Hepatocyte (in vitro differentiated cells): Measurements from ENCODE around the gene GTF2F2. TPM values are rescaled to one million over a fixed set of nuclear protein-coding genes. Genes with fewer than 3 reads are reported as not detected.

Experiments used
- DNase-seq: peaks from one replicate; pipeline ENCODE4 v3.0.0-alpha.2; 2016; ENCODE audit warnings: low spot score
- H2AFZ ChIP-seq: fragments of 200-600 bp; sonication (generic); 2 replicates; pipeline ENCODE4 v1.6.0; 2016; ENCODE audit warnings: antibody characterized with exemption, mild to moderate bottlenecking
- H3K27ac ChIP-seq: fragments of 200-600 bp; sonication (generic); 2 replicates; pipeline ENCODE4 v1.5.1; 2016; ENCODE audit warnings: mild to moderate bottlenecking
- H3K27me3 ChIP-seq: fragments of 200-600 bp; sonication (generic); 2 replicates; pipeline ENCODE4 v1.6.1; 2016
- H3K36me3 ChIP-seq: fragments of 200-600 bp; sonication (generic); replicated peaks from 2 replicates; pipeline ENCODE4 v1.5.1; 2016; ENCODE audit warnings: low read depth; ENCODE audit not compliant: insufficient read depth
- H3K4me1 ChIP-seq: fragments of 200-600 bp; sonication (generic); 2 replicates; pipeline ENCODE4 v1.5.1; 2016; ENCODE audit warnings: mild to moderate bottlenecking, moderate library complexity; ENCODE audit not compliant: insufficient read depth
- H3K4me2 ChIP-seq: fragments of 200-600 bp; sonication (generic); 2 replicates; pipeline ENCODE4 v1.6.0; 2016
- H3K4me3 ChIP-seq: fragments of 200-600 bp; sonication (generic); 2 replicates; pipeline ENCODE4 v1.5.1; 2016; ENCODE audit warnings: mild to moderate bottlenecking
- H3K79me2 ChIP-seq: fragments of 200-600 bp; sonication (generic); 2 replicates; pipeline ENCODE4 v1.6.0; 2017; ENCODE audit warnings: mild to moderate bottlenecking
- H3K9me2 ChIP-seq: fragments of 200-600 bp; sonication (generic); replicated peaks from 2 replicates; pipeline ENCODE4 v1.6.0; 2017; ENCODE audit warnings: mild to moderate bottlenecking; ENCODE audit not compliant: insufficient read depth
- H3K9me3 ChIP-seq: fragments of 200-600 bp; sonication (generic); 2 replicates; pipeline ENCODE4 v1.5.1; 2016; ENCODE audit warnings: low read depth, mild to moderate bottlenecking
- H4K20me1 ChIP-seq: fragments of 200-600 bp; sonication (generic); 2 replicates; pipeline ENCODE4 v1.6.0; 2016; ENCODE audit warnings: mild to moderate bottlenecking; ENCODE audit not compliant: insufficient read depth, poor library complexity, severe bottlenecking
- EZH2 ChIP-seq: fragments of 200-600 bp; sonication (generic); IDR thresholded peaks from 2 replicates; pipeline ENCODE4 v1.6.1; 2016; ENCODE audit warnings: antibody characterized with exemption, mild to moderate bottlenecking, borderline replicate concordance
- EZH2phosphoT487 ChIP-seq: fragments of 200-600 bp; sonication (generic); IDR thresholded peaks from one replicate; pipeline ENCODE4 v1.6.1; 2018; ENCODE audit warnings: antibody characterized with exemption, mild to moderate bottlenecking, low read depth, moderate library complexity; ENCODE audit not compliant: unreplicated experiment, severe bottlenecking
- WGBS: methylation state at CpG from one replicate; pipeline ENCODE4 v1.1.6; 2016; ENCODE audit warnings: low lambda C conversion rate; ENCODE audit errors: missing lambda C conversion rate; 5-methylcytosine and 5-hydroxymethylcytosine counted together
- polyA plus RNA-seq: library from polyadenylated mRNA; unstranded; fragments of >200 nt; fragmentation: Nextera tagmentation; extraction: Ambion mirVana; gene quantifications from 2 replicates; pipeline ENCODE4 v1.2.1, GENCODE V29; 2016
- total RNA-seq: library from RNA; depleted of rRNA; stranded (reverse); fragments of >200 nt; gene quantifications from 2 replicates; pipeline ENCODE4 v1.2.3, GENCODE V29; 2014
- TF ChIP-seq, protein P1 (sequence below): fragments of 200-600 bp; sonication (generic); IDR thresholded peaks from 2 replicates; pipeline ENCODE4 v1.5.1; 2016; ENCODE audit warnings: antibody characterized with exemption, mild to moderate bottlenecking; ENCODE audit not compliant: poor library complexity

The GTF2F2 gene
- total and polyA plus RNA-seq, 2 experiments from 2014 or later: 25.7 to 26.7 TPM

- no peaks in the 10 kb centered on the region for H3K27me3 ChIP-seq
- H3K9me2 ChIP-seq: no peaks in the 10 kb centered on the region
- H4K20me1 ChIP-seq: no peaks in the 10 kb centered on the region
- no peak overlapping the region for H3K4me3 ChIP-seq
- no peak for DNase-seq
- peaks cover 7% of the 10 kb centered on the region for H3K4me1 ChIP-seq
- no peak overlapping the region for H2AFZ ChIP-seq
- H3K27ac ChIP-seq: no peak overlapping the region
- TF ChIP-seq EZH2phosphoT487 (no peak), EZH2 (no peak)
- TF ChIP-seq, protein P1, sequence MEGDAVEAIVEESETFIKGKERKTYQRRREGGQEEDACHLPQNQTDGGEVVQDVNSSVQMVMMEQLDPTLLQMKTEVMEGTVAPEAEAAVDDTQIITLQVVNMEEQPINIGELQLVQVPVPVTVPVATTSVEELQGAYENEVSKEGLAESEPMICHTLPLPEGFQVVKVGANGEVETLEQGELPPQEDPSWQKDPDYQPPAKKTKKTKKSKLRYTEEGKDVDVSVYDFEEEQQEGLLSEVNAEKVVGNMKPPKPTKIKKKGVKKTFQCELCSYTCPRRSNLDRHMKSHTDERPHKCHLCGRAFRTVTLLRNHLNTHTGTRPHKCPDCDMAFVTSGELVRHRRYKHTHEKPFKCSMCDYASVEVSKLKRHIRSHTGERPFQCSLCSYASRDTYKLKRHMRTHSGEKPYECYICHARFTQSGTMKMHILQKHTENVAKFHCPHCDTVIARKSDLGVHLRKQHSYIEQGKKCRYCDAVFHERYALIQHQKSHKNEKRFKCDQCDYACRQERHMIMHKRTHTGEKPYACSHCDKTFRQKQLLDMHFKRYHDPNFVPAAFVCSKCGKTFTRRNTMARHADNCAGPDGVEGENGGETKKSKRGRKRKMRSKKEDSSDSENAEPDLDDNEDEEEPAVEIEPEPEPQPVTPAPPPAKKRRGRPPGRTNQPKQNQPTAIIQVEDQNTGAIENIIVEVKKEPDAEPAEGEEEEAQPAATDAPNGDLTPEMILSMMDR: no peak
- H3K9me3 ChIP-seq: no peaks in the 10 kb centered on the region
- H3K79me2 ChIP-seq: no peaks in the 10 kb centered on the region
- 94% methylated on average over 4 of the region's 4 CpGs for WGBS
- H3K4me2 ChIP-seq: no peak overlapping the region
- H3K36me3 ChIP-seq: no peaks in the 10 kb centered on the region
Measured at GRCh38 chr13:45199711-45200110, 79.4 kb downstream of the GTF2F2 start.

DNA sequence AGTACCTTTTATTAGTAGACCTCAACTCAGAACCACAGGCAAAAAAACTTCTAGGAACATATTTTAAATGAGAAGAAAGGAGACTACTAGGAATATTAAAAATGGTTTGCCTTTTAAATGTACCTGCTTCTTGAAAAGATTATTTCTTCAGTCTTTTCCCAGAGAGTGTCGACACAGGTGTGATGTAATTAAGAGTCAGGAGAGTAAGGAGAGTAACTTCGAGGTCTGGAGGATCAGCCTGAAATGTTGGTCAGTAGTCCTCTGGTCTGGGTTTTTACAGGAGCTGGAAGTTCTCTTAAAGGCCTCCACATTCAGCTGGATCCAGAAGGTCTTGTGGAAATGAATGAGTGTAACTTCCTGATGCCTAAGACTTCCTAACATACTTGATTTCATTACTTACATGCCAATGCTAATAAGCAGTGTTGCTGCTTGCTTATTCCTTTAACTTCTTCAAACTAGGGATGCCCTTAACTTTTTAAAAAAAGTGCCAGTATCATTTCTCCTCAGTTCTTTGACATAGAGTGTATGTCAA lies 80.5 kb downstream of the GTF2F2 start, which contains the start of gene KCTD4:
Gene KCTD4, minus strand, starts transcription at position 345 of the 532 bp plus-strand sequence. CDS start 6,478 bp downstream, outside the sequence.
- H3K79me2 ChIP-seq: no peaks in the 10 kb centered on the region
- H3K9me2 ChIP-seq: no peaks in the 10 kb centered on the region
- H3K27me3 ChIP-seq: no peaks in the 10 kb centered on the region
- H3K27ac ChIP-seq: no peak within 1 kb of the TSS
- WGBS: 83% methylated on average over 2 of the region's 2 CpGs
- peaks cover 1% of the 10 kb centered on the region for H3K4me1 ChIP-seq
- TF ChIP-seq EZH2phosphoT487 (no peak), EZH2 (no peak)
- TF ChIP-seq, protein P1: no peak
- H3K4me2 ChIP-seq: no peak within 1 kb of the TSS
- no peaks in the 10 kb centered on the region for H3K9me3 ChIP-seq
- DNase-seq: no peak
- no peak within 1 kb of the TSS for H3K4me3 ChIP-seq
- H3K36me3 ChIP-seq: no peaks in the 10 kb centered on the region
- H4K20me1 ChIP-seq: no peaks in the 10 kb centered on the region
- H2AFZ ChIP-seq: no peak within 1 kb of the TSS

GRCh38 chr13:45205124-45205523 lies 84.8 kb downstream of the GTF2F2 start:
- DNase-seq: no peak
- Histone ChIP-seq H3K79me2 (no peaks in the 10 kb centered on the region), H3K4me3 (no peak overlapping the region), H3K36me3 (no peaks in the 10 kb centered on the region), H3K4me1 (peaks cover 13% of the 10 kb centered on the region), H3K4me2 (no peak overlapping the region), H3K27me3 (no peaks in the 10 kb centered on the region), H3K27ac (no peak overlapping the region), H4K20me1 (no peaks in the 10 kb centered on the region), H3K9me3 (no peaks in the 10 kb centered on the region), H2AFZ (no peak overlapping the region), H3K9me2 (no peaks in the 10 kb centered on the region)
- 92% methylated on average over 5 of the region's 5 CpGs for WGBS
- TF ChIP-seq EZH2: no peak
- TF ChIP-seq, protein P1: no peak
- TF ChIP-seq EZH2phosphoT487: no peak
